Liver (tissue), 3 donors: ENCODE measurements around the gene OCEL1.

Experiments used
- EGR1 ChIP-seq, 2 donors: IDR thresholded peaks; 2 replicates each; pipeline ENCODE4 v1.6.1; 2016 to 2018; ENCODE audit warnings: antibody characterized with exemption in 2 of 2, low read depth in 2 of 2
- JUND ChIP-seq, 2 donors: IDR thresholded peaks; 2 replicates each; pipeline ENCODE4 v1.6.1; 2016; ENCODE audit warnings: antibody characterized with exemption in 2 of 2
- TAF1 ChIP-seq: conservative IDR thresholded peaks from 2 replicates; pipeline ENCODE4 v1.6.1; 2016; ENCODE audit warnings: antibody characterized with exemption, mild to moderate bottlenecking
- TF ChIP-seq, protein P1 (sequence below): fragments of 150-350 bp; IDR thresholded peaks from 2 replicates; pipeline ENCODE4 v1.5.1; 2017; ENCODE audit warnings: improper control_type of control experiment, low read depth, low read length; ENCODE audit not compliant: missing input control
- TF ChIP-seq, protein P2 (sequence below): IDR thresholded peaks from 2 replicates; pipeline ENCODE4 v1.6.1; 2016; ENCODE audit warnings: antibody characterized with exemption, mild to moderate bottlenecking
- donor health status: healthy.
- donor health status: healthy.

DNA sequence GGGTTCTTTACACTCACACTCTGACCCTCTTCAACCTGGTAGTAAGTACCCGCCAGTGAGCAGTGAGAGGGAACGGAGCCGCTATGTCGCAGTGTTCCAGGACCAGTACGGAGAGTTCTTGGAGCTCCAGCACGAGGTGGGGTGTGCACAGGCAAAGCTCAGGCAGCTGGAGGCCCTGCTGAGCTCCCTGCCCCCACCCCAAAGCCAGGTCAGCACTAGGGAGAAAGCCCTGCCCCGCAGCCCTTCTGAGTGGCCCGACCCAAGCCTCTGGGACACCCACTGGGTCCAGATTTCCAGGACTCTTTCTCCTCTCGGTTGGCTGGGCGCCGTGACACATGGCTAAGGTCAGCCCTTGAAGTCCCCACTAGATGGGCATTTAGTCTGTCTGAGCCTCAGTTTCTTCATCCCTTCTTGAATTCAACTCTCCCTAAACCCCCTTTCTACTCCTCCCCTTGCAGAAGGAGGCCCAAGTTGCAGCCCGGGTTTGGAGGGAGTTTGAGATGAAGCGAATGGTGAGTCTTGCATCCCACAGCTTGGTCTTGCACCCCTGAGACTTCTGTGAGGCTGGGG lies 1.9 kb downstream of the OCEL1 start:
- TF ChIP-seq, protein P1, sequence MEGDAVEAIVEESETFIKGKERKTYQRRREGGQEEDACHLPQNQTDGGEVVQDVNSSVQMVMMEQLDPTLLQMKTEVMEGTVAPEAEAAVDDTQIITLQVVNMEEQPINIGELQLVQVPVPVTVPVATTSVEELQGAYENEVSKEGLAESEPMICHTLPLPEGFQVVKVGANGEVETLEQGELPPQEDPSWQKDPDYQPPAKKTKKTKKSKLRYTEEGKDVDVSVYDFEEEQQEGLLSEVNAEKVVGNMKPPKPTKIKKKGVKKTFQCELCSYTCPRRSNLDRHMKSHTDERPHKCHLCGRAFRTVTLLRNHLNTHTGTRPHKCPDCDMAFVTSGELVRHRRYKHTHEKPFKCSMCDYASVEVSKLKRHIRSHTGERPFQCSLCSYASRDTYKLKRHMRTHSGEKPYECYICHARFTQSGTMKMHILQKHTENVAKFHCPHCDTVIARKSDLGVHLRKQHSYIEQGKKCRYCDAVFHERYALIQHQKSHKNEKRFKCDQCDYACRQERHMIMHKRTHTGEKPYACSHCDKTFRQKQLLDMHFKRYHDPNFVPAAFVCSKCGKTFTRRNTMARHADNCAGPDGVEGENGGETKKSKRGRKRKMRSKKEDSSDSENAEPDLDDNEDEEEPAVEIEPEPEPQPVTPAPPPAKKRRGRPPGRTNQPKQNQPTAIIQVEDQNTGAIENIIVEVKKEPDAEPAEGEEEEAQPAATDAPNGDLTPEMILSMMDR, result no peak
- TF ChIP-seq JUND (IDR thresholded peaks at IDR 0.05), result no peak
- TF ChIP-seq, protein P2, sequence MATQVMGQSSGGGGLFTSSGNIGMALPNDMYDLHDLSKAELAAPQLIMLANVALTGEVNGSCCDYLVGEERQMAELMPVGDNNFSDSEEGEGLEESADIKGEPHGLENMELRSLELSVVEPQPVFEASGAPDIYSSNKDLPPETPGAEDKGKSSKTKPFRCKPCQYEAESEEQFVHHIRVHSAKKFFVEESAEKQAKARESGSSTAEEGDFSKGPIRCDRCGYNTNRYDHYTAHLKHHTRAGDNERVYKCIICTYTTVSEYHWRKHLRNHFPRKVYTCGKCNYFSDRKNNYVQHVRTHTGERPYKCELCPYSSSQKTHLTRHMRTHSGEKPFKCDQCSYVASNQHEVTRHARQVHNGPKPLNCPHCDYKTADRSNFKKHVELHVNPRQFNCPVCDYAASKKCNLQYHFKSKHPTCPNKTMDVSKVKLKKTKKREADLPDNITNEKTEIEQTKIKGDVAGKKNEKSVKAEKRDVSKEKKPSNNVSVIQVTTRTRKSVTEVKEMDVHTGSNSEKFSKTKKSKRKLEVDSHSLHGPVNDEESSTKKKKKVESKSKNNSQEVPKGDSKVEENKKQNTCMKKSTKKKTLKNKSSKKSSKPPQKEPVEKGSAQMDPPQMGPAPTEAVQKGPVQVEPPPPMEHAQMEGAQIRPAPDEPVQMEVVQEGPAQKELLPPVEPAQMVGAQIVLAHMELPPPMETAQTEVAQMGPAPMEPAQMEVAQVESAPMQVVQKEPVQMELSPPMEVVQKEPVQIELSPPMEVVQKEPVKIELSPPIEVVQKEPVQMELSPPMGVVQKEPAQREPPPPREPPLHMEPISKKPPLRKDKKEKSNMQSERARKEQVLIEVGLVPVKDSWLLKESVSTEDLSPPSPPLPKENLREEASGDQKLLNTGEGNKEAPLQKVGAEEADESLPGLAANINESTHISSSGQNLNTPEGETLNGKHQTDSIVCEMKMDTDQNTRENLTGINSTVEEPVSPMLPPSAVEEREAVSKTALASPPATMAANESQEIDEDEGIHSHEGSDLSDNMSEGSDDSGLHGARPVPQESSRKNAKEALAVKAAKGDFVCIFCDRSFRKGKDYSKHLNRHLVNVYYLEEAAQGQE, result no peak
- TF ChIP-seq TAF1, result no peak
- no peak for TF ChIP-seq EGR1 (IDR thresholded peaks at IDR 0.05; ENCODE audit: low read depth in 2 of 2)
